Smooth muscle cell (in vitro differentiated cells): ENCODE results near the gene PHLDB3. TPM values are rescaled to one million over a fixed set of nuclear protein-coding genes. Genes with fewer than 3 reads are reported as not detected.
"Not testable (repeated sequence)": the region's sequence is repeated elsewhere in the genome, so short reads cannot be mapped to it uniquely, and the experiment has no call there.

Source experiments
- DNase-seq: peaks from one replicate; lab custom pipeline; 2025; ENCODE audit not compliant: unreplicated experiment; lab: John Stamatoyannopoulos, UW
- H2AFZ ChIP-seq: fragments of 200-600 bp; sonication (generic); 2 replicates; pipeline ENCODE4 v1.6.0; 2016; ENCODE audit warnings: antibody characterized with exemption, low read depth, mild to moderate bottlenecking
- H3F3A ChIP-seq: fragments of 200-600 bp; sonication (generic); 2 replicates; pipeline ENCODE4 v1.6.0; 2017; ENCODE audit warnings: antibody characterized with exemption, low read depth
- H3K27ac ChIP-seq: fragments of 200-600 bp; sonication (generic); 2 replicates; pipeline ENCODE4 v1.5.1; 2016; ENCODE audit warnings: low read depth, mild to moderate bottlenecking
- H3K27me3 ChIP-seq: fragments of 200-600 bp; sonication (generic); 2 replicates; pipeline ENCODE4 v1.6.1; 2016; ENCODE audit warnings: low read depth, mild to moderate bottlenecking
- H3K36me3 ChIP-seq: fragments of 200-600 bp; sonication (generic); 2 replicates; pipeline ENCODE4 v1.5.1; 2016; ENCODE audit warnings: low read depth
- H3K4me1 ChIP-seq: fragments of 200-600 bp; sonication (generic); 2 replicates; pipeline ENCODE4 v1.5.1; 2016; ENCODE audit warnings: low read depth
- H3K4me2 ChIP-seq: fragments of 200-600 bp; sonication (generic); 2 replicates; pipeline ENCODE4 v1.6.0; 2016; ENCODE audit warnings: mild to moderate bottlenecking
- H3K4me3 ChIP-seq: fragments of 200-600 bp; sonication (generic); 2 replicates; pipeline ENCODE4 v1.5.1; 2016; ENCODE audit warnings: mild to moderate bottlenecking
- H3K79me2 ChIP-seq: fragments of 200-600 bp; sonication (generic); 2 replicates; pipeline ENCODE4 v1.6.0; 2016; ENCODE audit warnings: low read depth, mild to moderate bottlenecking
- H3K9ac ChIP-seq: fragments of 200-600 bp; sonication (generic); 2 replicates; pipeline ENCODE4 v1.6.0; 2016; ENCODE audit warnings: low read depth
- H3K9me3 ChIP-seq: fragments of 200-600 bp; sonication (generic); replicated peaks from 2 replicates; pipeline ENCODE4 v1.5.1; 2016; ENCODE audit warnings: low read depth
- H4K20me1 ChIP-seq: fragments of 200-600 bp; sonication (generic); 2 replicates; pipeline ENCODE4 v1.6.0; 2016; ENCODE audit warnings: low read depth
- WGBS: methylation state at CpG from one replicate; pipeline ENCODE4 v1.1.7; 2016; ENCODE audit warnings: low lambda C conversion rate; 5-methylcytosine and 5-hydroxymethylcytosine counted together
- polyA plus RNA-seq: library from polyadenylated mRNA; unstranded; fragments of >200 nt; fragmentation: Nextera tagmentation; extraction: Ambion mirVana; gene quantifications from 2 replicates; pipeline ENCODE4 v1.2.1, GENCODE V29; 2016
- total RNA-seq: library from RNA; depleted of rRNA; stranded (reverse); fragments of >200 nt; gene quantifications from 2 replicates; pipeline ENCODE4 v1.2.3, GENCODE V29; 2014
- TF ChIP-seq, protein P1 (sequence below): fragments of 200-600 bp; sonication (generic); IDR thresholded peaks from 2 replicates; pipeline ENCODE4 v1.5.1; 2017; ENCODE audit warnings: borderline replicate concordance, mild to moderate bottlenecking, antibody characterized with exemption; ENCODE audit not compliant: insufficient read depth, poor library complexity, severe bottlenecking

Gene PHLDB3
- total and polyA plus RNA-seq, 2 experiments from 2014 or later: 7.2 to 8.6 TPM

DNA sequence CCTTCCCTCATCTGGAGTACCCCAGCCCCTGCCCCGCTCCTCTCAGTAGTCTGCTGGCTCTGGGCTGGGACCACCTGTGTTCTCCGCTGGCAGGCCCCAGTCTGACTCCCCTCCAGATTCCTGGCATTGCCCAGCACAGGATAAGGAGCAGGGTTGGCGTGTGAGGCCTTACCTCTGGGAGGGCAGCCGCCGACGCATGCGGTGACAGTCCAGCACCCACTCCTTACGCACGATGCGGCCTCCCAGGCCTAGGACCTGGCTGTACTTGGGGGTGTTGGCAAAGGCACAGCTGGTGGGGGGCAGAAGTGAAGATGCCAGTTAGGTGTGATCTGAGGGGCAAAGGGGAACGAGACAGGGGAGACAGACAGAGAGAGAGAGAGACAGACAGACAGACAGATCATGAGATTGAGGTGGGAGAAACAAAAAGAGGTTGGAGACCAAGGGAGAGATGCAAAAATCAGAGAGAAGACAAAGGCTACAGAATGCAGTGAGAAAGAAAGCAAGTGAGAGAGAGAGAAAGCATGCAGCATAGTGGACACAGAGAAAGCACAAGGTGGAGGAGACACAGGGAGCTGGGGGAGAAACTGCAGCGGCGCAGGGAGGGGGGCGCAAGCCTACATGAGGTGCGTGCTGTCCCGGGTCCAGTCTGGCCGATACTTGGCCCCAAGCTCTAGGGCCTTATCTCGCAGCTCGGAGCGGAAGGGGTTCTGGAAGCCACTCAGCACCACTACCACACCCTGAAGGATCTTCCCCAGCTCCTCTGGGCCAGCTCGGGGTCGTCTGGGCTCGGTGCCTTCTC, 47.1 kb upstream of the PHLDB3 start:
- Histone ChIP-seq H3K4me1 (no peaks in the 10 kb centered on the region), H2AFZ (no peak overlapping the region), H3F3A (no peaks in the 10 kb centered on the region), H3K27ac (no peak overlapping the region), H3K9me3 (no peaks in the 10 kb centered on the region), H3K36me3 (no peaks in the 10 kb centered on the region), H3K9ac (no peak overlapping the region), H3K4me3 (no peak overlapping the region), H3K27me3 (no peaks in the 10 kb centered on the region), H3K79me2 (no peaks in the 10 kb centered on the region), H3K4me2 (no peak overlapping the region), H4K20me1 (no peaks in the 10 kb centered on the region)
- TF ChIP-seq, protein P1, sequence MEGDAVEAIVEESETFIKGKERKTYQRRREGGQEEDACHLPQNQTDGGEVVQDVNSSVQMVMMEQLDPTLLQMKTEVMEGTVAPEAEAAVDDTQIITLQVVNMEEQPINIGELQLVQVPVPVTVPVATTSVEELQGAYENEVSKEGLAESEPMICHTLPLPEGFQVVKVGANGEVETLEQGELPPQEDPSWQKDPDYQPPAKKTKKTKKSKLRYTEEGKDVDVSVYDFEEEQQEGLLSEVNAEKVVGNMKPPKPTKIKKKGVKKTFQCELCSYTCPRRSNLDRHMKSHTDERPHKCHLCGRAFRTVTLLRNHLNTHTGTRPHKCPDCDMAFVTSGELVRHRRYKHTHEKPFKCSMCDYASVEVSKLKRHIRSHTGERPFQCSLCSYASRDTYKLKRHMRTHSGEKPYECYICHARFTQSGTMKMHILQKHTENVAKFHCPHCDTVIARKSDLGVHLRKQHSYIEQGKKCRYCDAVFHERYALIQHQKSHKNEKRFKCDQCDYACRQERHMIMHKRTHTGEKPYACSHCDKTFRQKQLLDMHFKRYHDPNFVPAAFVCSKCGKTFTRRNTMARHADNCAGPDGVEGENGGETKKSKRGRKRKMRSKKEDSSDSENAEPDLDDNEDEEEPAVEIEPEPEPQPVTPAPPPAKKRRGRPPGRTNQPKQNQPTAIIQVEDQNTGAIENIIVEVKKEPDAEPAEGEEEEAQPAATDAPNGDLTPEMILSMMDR: no peak
- 93% methylated on average over 23 of the region's 23 CpGs for WGBS
- DNase-seq: no peak

DNA sequence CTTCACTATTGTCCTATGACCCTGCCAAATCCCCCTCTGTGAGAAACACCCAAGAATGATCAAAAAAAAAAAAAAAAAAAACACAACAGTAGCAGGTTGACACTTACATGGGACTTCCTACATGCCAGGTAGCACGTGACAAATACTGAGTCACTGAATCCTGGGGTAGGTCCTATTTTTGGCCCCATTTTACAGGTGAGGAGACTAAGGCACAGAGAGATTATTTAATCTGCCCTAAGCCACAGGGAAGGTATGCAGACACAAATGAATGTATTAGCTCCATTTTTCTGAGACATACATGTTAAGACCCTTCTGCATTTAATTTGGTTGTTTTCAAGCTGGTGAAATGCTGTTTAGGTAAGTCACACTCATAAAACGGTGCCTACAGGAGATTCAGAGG, 44.2 kb upstream of the PHLDB3 start:
- no peaks in the 10 kb centered on the region for H3K27me3 ChIP-seq
- H2AFZ ChIP-seq: no peak overlapping the region
- H3K4me2 ChIP-seq: no peak overlapping the region
- no peaks in the 10 kb centered on the region for H3K36me3 ChIP-seq
- TF ChIP-seq, protein P1: no peak
- H4K20me1 ChIP-seq: no peaks in the 10 kb centered on the region
- H3K9me3 ChIP-seq: no peaks in the 10 kb centered on the region
- no peak for DNase-seq
- no peak overlapping the region for H3K4me3 ChIP-seq
- 99% methylated on average over 2 of the region's 2 CpGs for whole genome bisulfite sequencing
- no peaks in the 10 kb centered on the region for H3F3A ChIP-seq
- no peaks in the 10 kb centered on the region for H3K4me1 ChIP-seq
- H3K79me2 ChIP-seq: no peaks in the 10 kb centered on the region
- H3K27ac ChIP-seq: no peak overlapping the region
- H3K9ac ChIP-seq: no peak overlapping the region

GRCh38 chr19:43547926-43548325, 43.4 kb upstream of the PHLDB3 start:
- 100% methylated on average over 2 of the region's 24 CpGs for WGBS
- not testable (repeated sequence) for H3K9ac ChIP-seq, DNase-seq, H4K20me1 ChIP-seq, H3K36me3 ChIP-seq, H3K4me3 ChIP-seq, H3F3A ChIP-seq, H3K9me3 ChIP-seq, H3K27ac ChIP-seq, H3K4me1 ChIP-seq, H3K27me3 ChIP-seq, H2AFZ ChIP-seq, H3K4me2 ChIP-seq, H3K79me2 ChIP-seq

GRCh38 chr19:43546581-43546980, 42.0 kb upstream of the PHLDB3 start:
- Histone ChIP-seq H3K27ac (no peak overlapping the region), H4K20me1 (no peaks in the 10 kb centered on the region), H3K9ac (no peak overlapping the region), H3K79me2 (no peaks in the 10 kb centered on the region), H2AFZ (no peak overlapping the region), H3K36me3 (no peaks in the 10 kb centered on the region), H3K27me3 (no peaks in the 10 kb centered on the region), H3K4me2 (no peak overlapping the region), H3K4me3 (no peak overlapping the region), H3F3A (no peaks in the 10 kb centered on the region), H3K4me1 (no peaks in the 10 kb centered on the region), H3K9me3 (no peaks in the 10 kb centered on the region)
- TF ChIP-seq, protein P1: no peak
- no peak for DNase-seq
- 100% methylated on average over 3 of the region's 3 CpGs for WGBS
